ENCODE results near the gene LNX1.

DNA sequence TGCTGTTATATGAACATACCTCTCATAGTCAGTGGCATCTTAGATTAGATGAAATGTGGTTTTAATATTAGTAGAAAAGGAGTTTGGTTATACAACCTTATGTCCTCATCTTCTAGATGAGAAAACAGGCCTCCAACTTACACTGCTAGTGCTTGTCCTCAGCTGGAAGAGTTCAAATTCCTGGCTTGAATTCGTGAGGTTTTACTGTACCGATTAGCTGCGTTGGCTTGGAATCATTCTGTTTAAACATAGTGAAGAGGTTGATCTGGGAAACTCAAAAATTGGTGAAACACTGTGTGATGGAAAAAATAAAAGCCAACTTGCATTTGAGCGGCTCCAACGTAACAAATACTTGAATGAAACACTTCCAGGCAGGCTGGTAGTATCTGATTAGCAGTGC lies 81.0 kb downstream of the LNX1 start:
- TF ChIP-seq CTCF (IDR thresholded peaks at IDR 0.05 in 2 of 3, conservative IDR thresholded peaks at IDR 0.05 in 1 of 3; ENCODE audit: borderline replicate concordance in 1 of 3, insufficient read depth in 1 of 3, low read depth in 2 of 3, low read length in 2 of 3) (no peak), SP1 (IDR thresholded peaks at IDR 0.05; ENCODE audit: low read depth) (no peak), SRF (IDR thresholded peaks at IDR 0.05; ENCODE audit: low read depth) (no peak)

Measured in HCT116 (cell line).